ENCODE results near the gene RAB15. TPM values are rescaled to one million over a fixed set of nuclear protein-coding genes. Genes with fewer than 3 reads are reported as not detected.
A peak's percentile ranks its signal among the peaks of the same experiment; 100 is the strongest.

Gene RAB15
- total and polyA plus RNA-seq, 4 donors = 6.8 to 16.4 (median 14.9) TPM

DNA sequence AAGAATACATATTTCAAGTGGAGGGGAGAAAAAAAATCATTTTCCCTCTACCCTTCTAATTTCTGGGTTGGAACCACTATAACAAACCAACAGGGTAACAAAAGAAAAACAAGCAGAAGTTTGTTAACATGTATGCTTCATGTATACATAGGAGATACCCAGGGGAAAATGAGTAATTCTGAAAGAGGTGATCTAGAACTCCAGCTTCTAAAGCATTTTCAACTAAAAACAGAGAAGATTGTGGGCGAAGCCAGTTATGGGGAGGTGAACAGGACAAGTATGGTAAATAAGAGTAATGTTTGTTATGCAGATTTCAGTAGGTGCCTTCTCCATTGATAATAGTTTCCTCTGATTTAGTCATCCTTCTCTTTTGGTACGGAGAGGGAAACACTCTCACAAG lies 31.3 kb upstream of the RAB15 start:
- 83 to 94% methylated on average over 2 of the region's 2 CpGs for WGBS, 2 donors

DNA sequence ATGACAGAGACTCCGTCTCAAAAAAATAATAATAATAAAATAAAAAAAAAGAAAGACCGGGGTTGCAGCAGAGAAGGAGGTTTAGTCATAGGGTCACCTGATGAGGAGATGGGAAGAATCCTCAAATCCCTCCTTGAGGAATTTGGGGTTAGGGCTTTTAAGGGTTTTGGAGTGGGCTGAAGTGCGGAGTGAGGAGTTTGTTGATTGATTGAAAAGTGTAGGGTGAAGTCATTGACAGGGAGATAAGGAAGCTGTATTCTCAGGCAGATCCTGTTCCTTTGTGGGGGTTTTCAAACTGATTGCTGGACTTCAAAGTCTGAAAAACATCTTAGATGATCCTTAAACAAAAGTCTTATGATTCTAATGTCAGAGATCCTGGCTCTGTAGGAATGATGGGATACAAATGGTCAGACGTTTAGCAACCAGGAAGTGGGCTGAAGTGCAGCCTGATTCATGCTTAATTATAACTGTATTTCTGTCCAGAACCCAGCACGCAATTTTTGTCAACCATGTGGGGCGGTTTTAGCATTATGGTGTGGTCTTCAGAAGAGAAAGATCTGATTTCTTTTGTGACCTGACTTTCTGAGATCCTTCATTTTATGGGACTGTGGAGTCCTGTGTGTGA lies 30.6 kb upstream of the RAB15 start:
- Histone ChIP-seq H3K27me3 (ENCODE audit: control insufficient read depth in 3 of 3, insufficient read depth in 3 of 3, low read length in 2 of 3) (no peaks in the 10 kb centered on the region), H3K36me3 (ENCODE audit: control insufficient read depth in 4 of 4, insufficient read depth in 4 of 4, low read length in 4 of 4) (peaks cover 0 to 5% (median 4%) of the 10 kb centered on the region in 4 donors), H3K4me3 (no peak overlapping the region), H3K27ac (ENCODE audit: low read depth in 1 of 2, low read length in 1 of 2) (no peak overlapping the region), H3K9ac (ENCODE audit: insufficient read depth in 1 of 2, low read length in 2 of 2) (no peak overlapping the region), H3K9me3 (ENCODE audit: control insufficient read depth in 4 of 4, insufficient read depth in 3 of 4, low read length in 3 of 4) (no peaks in the 10 kb centered on the region), H3K4me1 (ENCODE audit: control insufficient read depth in 5 of 5, insufficient read depth in 5 of 5, low read length in 5 of 5) (peaks cover 0 to 9% (median 0%) of the 10 kb centered on the region in 5 donors)
- TF ChIP-seq, protein P1, sequence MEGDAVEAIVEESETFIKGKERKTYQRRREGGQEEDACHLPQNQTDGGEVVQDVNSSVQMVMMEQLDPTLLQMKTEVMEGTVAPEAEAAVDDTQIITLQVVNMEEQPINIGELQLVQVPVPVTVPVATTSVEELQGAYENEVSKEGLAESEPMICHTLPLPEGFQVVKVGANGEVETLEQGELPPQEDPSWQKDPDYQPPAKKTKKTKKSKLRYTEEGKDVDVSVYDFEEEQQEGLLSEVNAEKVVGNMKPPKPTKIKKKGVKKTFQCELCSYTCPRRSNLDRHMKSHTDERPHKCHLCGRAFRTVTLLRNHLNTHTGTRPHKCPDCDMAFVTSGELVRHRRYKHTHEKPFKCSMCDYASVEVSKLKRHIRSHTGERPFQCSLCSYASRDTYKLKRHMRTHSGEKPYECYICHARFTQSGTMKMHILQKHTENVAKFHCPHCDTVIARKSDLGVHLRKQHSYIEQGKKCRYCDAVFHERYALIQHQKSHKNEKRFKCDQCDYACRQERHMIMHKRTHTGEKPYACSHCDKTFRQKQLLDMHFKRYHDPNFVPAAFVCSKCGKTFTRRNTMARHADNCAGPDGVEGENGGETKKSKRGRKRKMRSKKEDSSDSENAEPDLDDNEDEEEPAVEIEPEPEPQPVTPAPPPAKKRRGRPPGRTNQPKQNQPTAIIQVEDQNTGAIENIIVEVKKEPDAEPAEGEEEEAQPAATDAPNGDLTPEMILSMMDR (IDR thresholded peaks at IDR 0.05; ENCODE audit: control extremely low read depth, extremely low read depth) = no peak
- 61 to 64% methylated on average over 6 of the region's 6 CpGs for WGBS, 2 donors
- DNase-seq (peak in 1 of 3 donors; percentile 15), ATAC-seq (ENCODE audit: insufficient read depth, low FRiP score) (no peak)

More for the DNA sequence above, 31.3 kb upstream of the RAB15 start:
- DNase-seq = no peak
- no peaks in the 10 kb centered on the region for H3K9me3 ChIP-seq (ENCODE audit: control insufficient read depth in 4 of 4, insufficient read depth in 3 of 4, low read length in 3 of 4)
- H3K4me1 ChIP-seq (ENCODE audit: control insufficient read depth in 5 of 5, insufficient read depth in 5 of 5, low read length in 5 of 5) = peaks cover 0 to 7% (median 0%) of the 10 kb centered on the region in 5 donors
- no peak overlapping the region for H3K9ac ChIP-seq (ENCODE audit: insufficient read depth in 1 of 2, low read length in 2 of 2)
- TF ChIP-seq, protein P1 (IDR thresholded peaks at IDR 0.05; ENCODE audit: control extremely low read depth, extremely low read depth) = no peak
- peaks cover 0 to 5% (median 4%) of the 10 kb centered on the region in 4 donors for H3K36me3 ChIP-seq (ENCODE audit: control insufficient read depth in 4 of 4, insufficient read depth in 4 of 4, low read length in 4 of 4)
- ATAC-seq (ENCODE audit: insufficient read depth, low FRiP score) = no peak
- H3K4me3 ChIP-seq = no peak overlapping the region
- H3K27me3 ChIP-seq (ENCODE audit: control insufficient read depth in 3 of 3, insufficient read depth in 3 of 3, low read length in 2 of 3) = no peaks in the 10 kb centered on the region
- H3K27ac ChIP-seq (ENCODE audit: low read depth in 1 of 2, low read length in 1 of 2) = no peak overlapping the region

DNA sequence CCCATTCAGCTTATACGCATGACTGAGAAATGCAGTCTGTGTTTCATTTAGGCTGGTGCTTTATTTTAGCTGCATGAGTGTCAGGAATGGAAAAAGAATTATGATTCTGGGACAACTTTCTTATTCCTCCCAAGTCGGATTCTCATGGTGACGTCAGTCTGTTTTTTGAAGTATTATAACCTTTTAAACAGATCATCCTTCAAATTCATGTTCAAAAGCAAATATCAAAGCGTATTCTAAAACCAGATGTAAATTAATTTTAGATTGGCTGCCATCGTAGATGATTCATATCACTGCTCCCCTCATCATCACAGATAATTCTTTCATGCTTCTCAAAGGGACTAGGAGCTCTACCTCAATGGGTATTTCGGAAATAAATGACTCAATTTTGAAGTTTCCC lies 29.6 kb upstream of the RAB15 start:
- Histone ChIP-seq H3K27ac (ENCODE audit: low read depth in 1 of 2, low read length in 1 of 2) (no peak overlapping the region), H3K9ac (ENCODE audit: insufficient read depth in 1 of 2, low read length in 2 of 2) (no peak overlapping the region), H3K27me3 (ENCODE audit: control insufficient read depth in 3 of 3, insufficient read depth in 3 of 3, low read length in 2 of 3) (no peaks in the 10 kb centered on the region), H3K36me3 (ENCODE audit: control insufficient read depth in 4 of 4, insufficient read depth in 4 of 4, low read length in 4 of 4) (peaks cover 0 to 5% (median 4%) of the 10 kb centered on the region in 4 donors), H3K9me3 (ENCODE audit: control insufficient read depth in 4 of 4, insufficient read depth in 3 of 4, low read length in 3 of 4) (no peaks in the 10 kb centered on the region), H3K4me1 (ENCODE audit: control insufficient read depth in 5 of 5, insufficient read depth in 5 of 5, low read length in 5 of 5) (peaks cover 0 to 12% (median 0%) of the 10 kb centered on the region in 5 donors), H3K4me3 (no peak overlapping the region)
- 95 to 97% methylated on average over 6 of the region's 6 CpGs for WGBS, 2 donors
- ATAC-seq (ENCODE audit: insufficient read depth, low FRiP score) (no peak), DNase-seq (no peak)
- TF ChIP-seq, protein P1 (IDR thresholded peaks at IDR 0.05; ENCODE audit: control extremely low read depth, extremely low read depth) = no peak
